ENCODE results near the gene EHD4. TPM values are rescaled to one million over a fixed set of nuclear protein-coding genes. Genes with fewer than 3 reads are reported as not detected.
A peak's percentile ranks its signal among the peaks of the same experiment; 100 is the strongest.

EHD4 gene
- total RNA-seq, 2 experiments from 2014 or later, result 23.5 to 23.6 TPM

DNA sequence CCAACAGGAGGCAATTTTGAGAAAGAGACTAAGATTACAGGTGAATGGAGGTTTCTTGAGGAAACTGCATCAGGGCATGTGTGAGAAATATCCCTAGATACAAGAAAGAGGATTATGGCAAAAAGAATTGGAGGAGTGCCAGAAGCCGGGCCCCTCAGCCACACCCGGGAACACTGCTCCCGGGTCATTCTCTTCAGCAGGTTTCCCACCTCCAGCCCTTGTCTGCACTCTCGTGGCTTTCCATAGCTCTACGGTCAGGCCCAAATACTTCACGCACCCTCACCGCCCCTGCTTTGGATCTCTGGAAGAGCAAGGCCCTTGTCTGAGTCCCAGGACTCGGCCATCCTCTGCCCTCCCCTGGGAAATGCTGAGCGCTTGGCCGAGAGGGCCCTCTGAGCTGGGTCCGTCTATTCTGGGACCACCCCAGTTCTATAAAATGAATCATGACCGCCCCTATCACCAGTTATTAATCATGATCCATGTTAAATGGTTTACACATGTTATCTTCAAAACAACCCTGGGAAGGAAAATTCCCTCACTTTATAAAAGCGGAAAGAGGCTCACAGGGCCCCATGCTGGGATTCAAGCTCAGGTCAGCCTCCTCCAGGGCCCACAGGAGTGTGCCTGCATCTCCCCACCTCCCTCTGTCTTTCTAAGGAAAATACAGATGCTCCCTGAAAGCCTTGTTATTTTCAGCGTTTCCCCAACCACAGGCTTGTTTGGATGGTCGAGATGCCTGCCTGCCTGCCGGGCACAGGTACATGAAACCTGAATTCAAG is 39.7 kb downstream of the EHD4 start:
- Mint-ChIP-seq H3K4me3 (no peak overlapping the region), H3K27ac (no peak overlapping the region), H3K27me3 (no peaks in the 10 kb centered on the region), H3K9me3 (peaks cover 2% of the 10 kb centered on the region), H3K36me3 (peaks cover 23% of the 10 kb centered on the region), H3K4me1 (peaks cover 61% of the 10 kb centered on the region)
- no peak for DNase-seq

DNA sequence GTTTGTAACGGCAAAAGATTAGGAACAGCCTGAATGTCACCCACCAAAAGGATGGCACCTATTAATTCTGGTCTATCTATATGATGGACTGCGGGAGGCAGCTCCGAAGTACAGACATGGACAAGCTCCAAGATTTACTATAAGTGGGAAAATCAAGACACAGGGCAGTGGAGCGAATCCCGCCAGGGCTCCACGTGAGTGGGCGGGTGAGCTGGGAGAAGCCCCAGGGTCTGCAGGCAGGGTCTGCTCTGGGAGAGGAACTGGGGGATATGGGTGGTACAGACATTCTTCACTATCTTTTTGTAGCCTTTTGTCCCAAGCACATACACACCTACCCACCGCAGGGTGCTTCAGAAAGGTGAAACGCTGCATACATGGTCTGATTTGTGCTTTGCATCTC is 40.3 kb downstream of the EHD4 start:
- Mint-ChIP-seq H3K4me3 (no peak overlapping the region), H3K27ac (no peak overlapping the region), H3K36me3 (peaks cover 17% of the 10 kb centered on the region)

GRCh38 chr15:41930867-41931222 is 41.5 kb downstream of the EHD4 start:
- peaks cover 51% of the 10 kb centered on the region for H3K4me1 Mint-ChIP-seq
- no peak overlapping the region for H3K27ac Mint-ChIP-seq
- no peak for DNase-seq
- H3K4me3 Mint-ChIP-seq, result no peak overlapping the region
- H3K27me3 Mint-ChIP-seq, result no peaks in the 10 kb centered on the region
- no peaks in the 10 kb centered on the region for H3K9me3 Mint-ChIP-seq
- peaks cover 7% of the 10 kb centered on the region for H3K36me3 Mint-ChIP-seq

More for the DNA sequence above, 40.3 kb downstream of the EHD4 start:
- Mint-ChIP-seq H3K27me3 (no peaks in the 10 kb centered on the region), H3K9me3 (peaks cover 1% of the 10 kb centered on the region), H3K4me1 (peaks cover 55% of the 10 kb centered on the region)
- no peak for DNase-seq

DNA sequence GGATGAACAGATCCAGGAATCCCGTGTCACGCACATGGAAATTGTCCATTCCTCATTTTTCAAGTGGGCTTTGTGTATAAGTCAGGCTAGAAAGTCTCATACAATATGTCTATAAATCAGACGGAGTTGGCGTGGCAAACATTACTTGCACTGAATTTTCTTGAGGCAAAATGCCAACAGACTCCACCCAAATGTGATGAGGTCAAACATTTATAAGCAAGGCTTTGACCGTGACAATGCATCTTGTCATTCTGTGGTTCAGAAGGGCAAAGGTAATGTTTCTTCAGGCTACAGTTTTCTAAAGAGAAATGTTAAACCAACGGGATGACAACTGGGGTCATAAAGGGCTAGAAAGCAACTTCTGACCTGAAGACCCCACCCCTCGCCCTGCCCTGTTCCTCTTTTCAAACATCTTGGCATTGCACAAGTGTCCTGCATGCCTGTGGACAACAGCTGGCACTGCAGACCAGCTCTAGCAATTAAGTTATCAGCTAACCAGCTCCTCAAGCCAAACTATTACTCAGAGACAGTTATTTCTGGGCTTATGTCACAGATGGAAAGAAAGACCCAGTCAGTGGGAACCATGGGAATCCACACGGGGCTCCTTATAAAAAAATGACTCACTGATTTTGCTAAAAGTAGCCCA is 42.0 kb downstream of the EHD4 start:
- H3K36me3 Mint-ChIP-seq, result peaks cover 3% of the 10 kb centered on the region
- peak overlapping the region; percentile 20 for H3K27ac Mint-ChIP-seq
- no peaks in the 10 kb centered on the region for H3K27me3 Mint-ChIP-seq
- H3K4me3 Mint-ChIP-seq, result no peak overlapping the region
- no peak for DNase-seq
- H3K4me1 Mint-ChIP-seq, result peaks cover 46% of the 10 kb centered on the region
- no peaks in the 10 kb centered on the region for H3K9me3 Mint-ChIP-seq

- H3K27ac Mint-ChIP-seq, result peak overlapping the region; percentile 4
- no peaks in the 10 kb centered on the region for H3K27me3 Mint-ChIP-seq
- peaks cover 34% of the 10 kb centered on the region for H3K4me1 Mint-ChIP-seq
- peak; percentile 55 for DNase-seq
- no peaks in the 10 kb centered on the region for H3K9me3 Mint-ChIP-seq
- H3K4me3 Mint-ChIP-seq, result no peak overlapping the region
- peaks cover 6% of the 10 kb centered on the region for H3K36me3 Mint-ChIP-seq
These were observed 43.4 kb downstream of the EHD4 start for GRCh38 chr15:41928637-41929620.

DNA sequence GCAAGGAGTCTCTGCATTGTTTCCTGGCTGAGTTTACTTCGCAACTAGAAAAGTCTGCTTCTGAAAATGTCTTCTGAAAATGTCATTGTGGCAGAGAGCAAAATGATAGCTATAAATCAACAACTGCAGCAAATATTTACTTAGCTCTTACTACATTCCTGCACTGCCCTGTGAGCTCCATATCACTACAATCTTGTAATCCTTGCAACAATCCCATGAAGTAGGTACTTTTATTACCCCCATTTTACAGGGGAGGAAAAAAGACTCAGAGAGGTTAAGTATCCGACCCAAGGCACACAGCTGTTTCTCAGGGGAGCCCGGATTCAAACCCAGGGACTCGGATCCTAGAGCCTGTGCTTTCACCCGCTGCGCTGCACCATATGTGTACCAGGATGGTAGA is 44.3 kb downstream of the EHD4 start:
- no peak overlapping the region for H3K4me3 Mint-ChIP-seq
- H3K27me3 Mint-ChIP-seq, result no peaks in the 10 kb centered on the region
- H3K36me3 Mint-ChIP-seq, result peaks cover 6% of the 10 kb centered on the region
- no peak overlapping the region for H3K27ac Mint-ChIP-seq
- peaks cover 28% of the 10 kb centered on the region for H3K4me1 Mint-ChIP-seq
- no peaks in the 10 kb centered on the region for H3K9me3 Mint-ChIP-seq
- no peak for DNase-seq

- Mint-ChIP-seq H3K4me3 (no peak overlapping the region), H3K27me3 (no peaks in the 10 kb centered on the region), H3K27ac (no peak overlapping the region), H3K4me1 (peaks cover 27% of the 10 kb centered on the region), H3K9me3 (no peaks in the 10 kb centered on the region), H3K36me3 (peaks cover 7% of the 10 kb centered on the region)
- no peak for DNase-seq
These were observed 44.8 kb downstream of the EHD4 start for GRCh38 chr15:41927536-41927935.

GRCh38 chr15:41926185-41927056 is 45.9 kb downstream of the EHD4 start:
- H3K27ac Mint-ChIP-seq, result no peak overlapping the region
- H3K9me3 Mint-ChIP-seq, result no peaks in the 10 kb centered on the region
- H3K36me3 Mint-ChIP-seq, result peaks cover 7% of the 10 kb centered on the region
- peaks cover 27% of the 10 kb centered on the region for H3K4me1 Mint-ChIP-seq
- DNase-seq, result no peak
- no peak overlapping the region for H3K4me3 Mint-ChIP-seq
- H3K27me3 Mint-ChIP-seq, result no peaks in the 10 kb centered on the region

GRCh38 chr15:41925086-41925608 is 47.2 kb downstream of the EHD4 start:
- H3K27me3 Mint-ChIP-seq, result no peaks in the 10 kb centered on the region
- no peak for DNase-seq
- H3K36me3 Mint-ChIP-seq, result peaks cover 7% of the 10 kb centered on the region
- H3K9me3 Mint-ChIP-seq, result no peaks in the 10 kb centered on the region
- H3K4me3 Mint-ChIP-seq, result no peak overlapping the region
- no peak overlapping the region for H3K27ac Mint-ChIP-seq
- peaks cover 23% of the 10 kb centered on the region for H3K4me1 Mint-ChIP-seq

- Mint-ChIP-seq H3K27ac (no peak overlapping the region), H3K4me1 (peaks cover 11% of the 10 kb centered on the region), H3K9me3 (no peaks in the 10 kb centered on the region), H3K4me3 (no peak overlapping the region), H3K36me3 (peaks cover 7% of the 10 kb centered on the region), H3K27me3 (no peaks in the 10 kb centered on the region)
- no peak for DNase-seq
These were observed 48.9 kb downstream of the EHD4 start for GRCh38 chr15:41923401-41923997.

- Mint-ChIP-seq H3K27ac (no peak overlapping the region), H3K9me3 (no peaks in the 10 kb centered on the region), H3K4me3 (no peak overlapping the region), H3K27me3 (no peaks in the 10 kb centered on the region), H3K36me3 (peaks cover 4% of the 10 kb centered on the region), H3K4me1 (peaks cover 12% of the 10 kb centered on the region)
- DNase-seq, result no peak
These were observed 50.0 kb downstream of the EHD4 start for GRCh38 chr15:41922353-41922752.

GRCh38 chr15:41921639-41922038 is 50.7 kb downstream of the EHD4 start:
- Mint-ChIP-seq H3K4me1 (peaks cover 10% of the 10 kb centered on the region), H3K27me3 (no peaks in the 10 kb centered on the region), H3K36me3 (peaks cover 4% of the 10 kb centered on the region), H3K4me3 (no peak overlapping the region), H3K27ac (no peak overlapping the region), H3K9me3 (no peaks in the 10 kb centered on the region)
- no peak for DNase-seq

GRCh38 chr15:41921167-41921566 is 51.2 kb downstream of the EHD4 start:
- DNase-seq, result no peak
- Mint-ChIP-seq H3K4me1 (peaks cover 5% of the 10 kb centered on the region), H3K27me3 (no peaks in the 10 kb centered on the region), H3K27ac (no peak overlapping the region), H3K4me3 (no peak overlapping the region), H3K9me3 (no peaks in the 10 kb centered on the region), H3K36me3 (peaks cover 4% of the 10 kb centered on the region)

All from activated naive CD8-positive, alpha-beta T cell treated with anti-CD3 and anti-CD28 coated beads for 36 hours (primary cell).